Right lobe of liver (tissue), 6 donors: ENCODE results near the gene ACAD11. TPM values are rescaled to one million over a fixed set of nuclear protein-coding genes. Genes with fewer than 3 reads are reported as not detected.
"Not testable (repeated sequence)": the region's sequence is repeated elsewhere in the genome, so short reads cannot be mapped to it uniquely, and the experiment has no call there.

Experiments used
- ATAC-seq, 4 donors: fragments of 200-7000 bp; cut with Tn5 transposase; one replicate each; pipeline ENCODE4 v1.9.1; 2020; ENCODE audit warnings: mild to moderate bottlenecking in 4 of 4, moderate library complexity in 4 of 4
- DNase-seq, 3 donors: peaks; one replicate each; pipeline ENCODE4 v3.0.0-alpha.2; 2020
- H3K27ac ChIP-seq, 3 donors: fragments of 200-600 bp; one replicate each; pipeline ENCODE4 v1.8.0; 2022
- H3K27me3 ChIP-seq, 2 donors: fragments of 200-600 bp; one replicate each; pipeline ENCODE4 v1.8.0; 2022
- H3K36me3 ChIP-seq, 4 donors: fragments of 200-600 bp; sonication (generic) in 1 of 4; one replicate each; pipeline versions ENCODE4 v1.5.1 to v1.8.0; 2017 to 2022; ENCODE audit warnings: control low read depth in 1 of 4
- H3K4me1 ChIP-seq, 4 donors: fragments of 200-600 bp; sonication (generic) in 1 of 4; one replicate each; pipeline versions ENCODE4 v1.5.1 to v1.8.0; 2017 to 2022; ENCODE audit warnings: control low read depth in 1 of 4
- H3K4me3 ChIP-seq, 3 donors: fragments of 200-600 bp; one replicate each; pipeline ENCODE4 v1.8.0; 2022
- H3K9me3 ChIP-seq, 4 donors: fragments of 200-600 bp; sonication (generic) in 1 of 4; one replicate each; pipeline versions ENCODE4 v1.5.1 to v1.8.0; 2017 to 2022; ENCODE audit warnings: control low read depth in 1 of 4
- POLR2A ChIP-seq: fragments of 450-650 bp; IDR thresholded peaks from one replicate; pipeline ENCODE4 v1.6.1; 2017; ENCODE audit warnings: antibody characterized with exemption, mild to moderate bottlenecking
- WGBS: methylation state at CpG from one replicate; pipeline ENCODE4 v1.1.6; 2018; ENCODE audit warnings: low coverage, low lambda C conversion rate; ENCODE audit not compliant: insufficient coverage; ENCODE audit errors: missing lambda C conversion rate; 5-methylcytosine and 5-hydroxymethylcytosine counted together
- intact Hi-C, 2 donors: fragments of 100-400 bp; cut with DNase I; formaldehyde crosslinking; loops; one replicate each; pipeline versions ENCODE4 v1.11.2 to v1.14.1; 2022
- total RNA-seq, 6 experiments: library from RNA; depleted of rRNA in 2 of 6; stranded (reverse); fragments of >200 nt in 2 of 6; fragmentation: NEBNext Ultra II Directional in 3 of 6; extraction: Animal tissue kit (Norgen Biotek cat#: 25700) in 3 of 6; gene quantifications; one replicate each; pipeline versions ENCODE4 v1.1.0 to v1.2.4, GENCODE V29; 2016 to 2023
- TF ChIP-seq, protein P1 (sequence below), 4 donors: fragments of 200-600 bp in 3 of 4; fragments of 450-650 bp in 1 of 4; IDR thresholded peaks; one replicate each; pipeline versions ENCODE4 v1.5.1 to v1.8.0; 2016 to 2022; ENCODE audit warnings: antibody characterized with exemption in 4 of 4, mild to moderate bottlenecking in 2 of 4
- donor health status: DM: no; HTN: yes; CAD: no.
- donor health status: DM: no; HTN: no; CAD: no.
- donor health status: DM: no; HTN: no; CAD: no.
- donor health status: DM: no; HTN: yes; CAD: no.
- donor health status: DM: no; HTN: yes; CAD: no.

ACAD11 gene
- total RNA-seq, 6 experiments from 2014 or later, result 60.9 to 108 (median 94.5) TPM

DNA sequence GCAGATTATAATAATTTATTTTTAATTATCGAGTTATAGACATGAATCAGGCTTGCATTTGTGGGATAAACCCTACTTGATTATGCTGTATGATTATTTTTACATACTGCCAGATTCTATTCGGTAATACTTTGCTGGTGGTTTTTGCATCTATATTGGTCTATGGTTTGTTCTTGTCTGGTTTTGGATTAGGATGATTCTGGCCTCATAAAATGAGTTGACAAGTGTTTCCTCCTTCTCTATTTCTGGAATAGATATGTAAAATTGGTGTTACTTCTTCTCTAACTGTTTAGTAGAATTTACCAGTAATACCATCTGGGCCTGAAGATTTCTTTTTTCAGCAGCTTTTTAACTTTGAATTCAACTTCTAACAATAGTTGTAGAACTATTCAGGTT lies 95.5 kb downstream of the ACAD11 start:
- ATAC-seq, result no peak
- Histone ChIP-seq H3K4me1 (no peaks in the 10 kb centered on the region), H3K4me3 (no peak overlapping the region), H3K36me3 (peaks cover 0 to 13% (median 6%) of the 10 kb centered on the region in 4 donors), H3K27me3 (no peaks in the 10 kb centered on the region), H3K9me3 (no peaks in the 10 kb centered on the region), H3K27ac (no peak overlapping the region)
- intact Hi-C loops, result no loop called here
- TF ChIP-seq POLR2A, result no peak
- TF ChIP-seq, protein P1, sequence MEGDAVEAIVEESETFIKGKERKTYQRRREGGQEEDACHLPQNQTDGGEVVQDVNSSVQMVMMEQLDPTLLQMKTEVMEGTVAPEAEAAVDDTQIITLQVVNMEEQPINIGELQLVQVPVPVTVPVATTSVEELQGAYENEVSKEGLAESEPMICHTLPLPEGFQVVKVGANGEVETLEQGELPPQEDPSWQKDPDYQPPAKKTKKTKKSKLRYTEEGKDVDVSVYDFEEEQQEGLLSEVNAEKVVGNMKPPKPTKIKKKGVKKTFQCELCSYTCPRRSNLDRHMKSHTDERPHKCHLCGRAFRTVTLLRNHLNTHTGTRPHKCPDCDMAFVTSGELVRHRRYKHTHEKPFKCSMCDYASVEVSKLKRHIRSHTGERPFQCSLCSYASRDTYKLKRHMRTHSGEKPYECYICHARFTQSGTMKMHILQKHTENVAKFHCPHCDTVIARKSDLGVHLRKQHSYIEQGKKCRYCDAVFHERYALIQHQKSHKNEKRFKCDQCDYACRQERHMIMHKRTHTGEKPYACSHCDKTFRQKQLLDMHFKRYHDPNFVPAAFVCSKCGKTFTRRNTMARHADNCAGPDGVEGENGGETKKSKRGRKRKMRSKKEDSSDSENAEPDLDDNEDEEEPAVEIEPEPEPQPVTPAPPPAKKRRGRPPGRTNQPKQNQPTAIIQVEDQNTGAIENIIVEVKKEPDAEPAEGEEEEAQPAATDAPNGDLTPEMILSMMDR (IDR thresholded peaks at IDR 0.05), result no peak
- 88% methylated on average over 2 of the region's 2 CpGs for WGBS
- no peak for DNase-seq

DNA sequence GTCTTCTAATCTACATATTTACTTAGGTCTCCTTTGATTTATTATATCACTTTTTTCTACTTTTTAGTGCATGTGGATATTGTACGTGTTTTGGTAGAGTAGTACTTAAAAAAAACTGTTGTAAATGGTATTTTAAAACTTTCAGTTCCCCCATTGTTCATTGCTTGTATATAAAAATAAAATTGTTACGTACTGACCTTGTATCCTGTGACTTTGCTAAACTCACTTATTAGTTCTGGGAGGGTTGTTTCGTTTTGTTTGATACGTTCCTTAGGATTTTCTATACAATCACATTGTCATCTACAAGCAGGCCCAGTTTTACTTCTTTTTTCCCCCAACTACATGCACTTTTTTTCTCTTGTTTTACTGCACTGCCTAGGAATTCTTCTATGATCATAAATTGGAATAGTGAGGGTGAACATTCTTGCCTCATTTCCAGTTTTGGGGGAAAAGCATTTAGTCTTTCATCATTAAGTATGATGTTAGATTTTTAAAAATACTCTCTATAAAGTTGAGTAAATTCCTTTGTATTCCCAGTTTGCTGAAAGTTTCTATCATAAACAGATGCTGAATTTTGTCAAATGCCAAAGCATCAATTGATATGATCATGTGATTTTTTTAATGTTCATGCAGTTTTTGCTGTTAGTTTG lies 96.1 kb downstream of the ACAD11 start:
- intact Hi-C loops, result no loop called here
- no peak overlapping the region for H3K27ac ChIP-seq

DNA sequence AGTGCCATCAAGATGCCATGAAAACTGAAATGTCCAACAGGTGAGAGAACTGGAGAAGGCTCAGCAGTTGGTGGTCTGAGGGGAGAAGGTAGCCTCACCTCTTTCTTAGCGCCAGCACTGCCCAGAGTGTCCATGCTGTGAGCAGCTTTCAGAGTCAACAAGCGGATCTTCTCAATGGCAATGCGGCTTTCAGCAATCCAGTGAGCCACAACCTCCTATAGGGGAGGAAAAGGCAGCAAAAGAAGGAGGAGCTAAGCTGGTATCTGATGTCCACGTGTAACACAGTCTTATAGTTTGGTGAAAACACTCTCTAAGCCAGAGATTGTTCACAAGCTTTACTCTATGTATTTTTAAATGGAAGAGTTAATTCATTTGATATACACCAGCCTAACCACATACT lies 98.6 kb downstream of the ACAD11 start:
- WGBS, result 100% methylated on average over 2 of the region's 4 CpGs
- Histone ChIP-seq H3K27ac (no peak overlapping the region), H3K4me1 (no peaks in the 10 kb centered on the region), H3K9me3 (no peaks in the 10 kb centered on the region), H3K4me3 (no peak overlapping the region), H3K27me3 (no peaks in the 10 kb centered on the region), H3K36me3 (peaks cover 0 to 27% (median 14%) of the 10 kb centered on the region in 4 donors)
- ATAC-seq, result no peak
- DNase-seq, result no peak
- TF ChIP-seq, protein P1 (IDR thresholded peaks at IDR 0.05), result no peak
- TF ChIP-seq POLR2A, result no peak
- intact Hi-C loops, result no loop called here

More for the DNA sequence above, 96.1 kb downstream of the ACAD11 start:
- ATAC-seq (no peak), DNase-seq (no peak)
- Histone ChIP-seq H3K9me3 (no peaks in the 10 kb centered on the region), H3K4me1 (no peaks in the 10 kb centered on the region), H3K4me3 (no peak overlapping the region), H3K27me3 (no peaks in the 10 kb centered on the region), H3K36me3 (peaks cover 0 to 18% (median 7%) of the 10 kb centered on the region in 4 donors)
- 77% methylated on average over 4 of the region's 4 CpGs for WGBS
- no peak for TF ChIP-seq POLR2A
- TF ChIP-seq, protein P1 (IDR thresholded peaks at IDR 0.05), result no peak

DNA sequence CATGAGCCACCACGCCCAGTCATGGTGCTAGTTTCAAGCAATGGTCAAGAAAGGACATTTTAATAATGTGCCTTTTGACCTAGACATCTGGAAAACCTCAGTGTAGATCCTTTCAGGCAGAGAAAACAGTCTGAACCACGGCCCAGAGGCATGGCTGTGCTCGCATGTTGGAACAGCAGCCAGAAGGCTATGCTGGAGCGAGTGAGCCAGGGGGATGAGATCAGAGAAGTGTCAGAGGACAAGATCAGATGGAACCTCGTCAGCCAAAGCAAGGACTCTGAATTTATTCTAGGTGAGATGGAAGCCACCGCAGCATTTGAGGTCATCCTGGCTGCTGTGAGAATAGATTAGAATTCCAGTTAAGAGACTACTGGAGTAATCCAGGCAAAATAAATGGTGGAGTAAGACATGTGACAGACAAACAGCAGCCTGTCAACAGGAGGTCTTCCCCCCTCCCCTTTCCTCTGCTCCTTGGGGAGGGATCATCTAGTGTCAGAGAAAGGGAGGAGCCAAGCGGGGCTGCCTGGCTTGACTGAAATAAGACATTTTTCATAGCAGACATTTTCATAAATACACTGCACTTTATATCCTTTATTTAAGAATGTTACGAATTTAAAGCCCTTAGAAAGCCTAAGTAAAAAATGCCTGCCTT lies 103.0 kb downstream of the ACAD11 start:
- no peak for ATAC-seq

DNA sequence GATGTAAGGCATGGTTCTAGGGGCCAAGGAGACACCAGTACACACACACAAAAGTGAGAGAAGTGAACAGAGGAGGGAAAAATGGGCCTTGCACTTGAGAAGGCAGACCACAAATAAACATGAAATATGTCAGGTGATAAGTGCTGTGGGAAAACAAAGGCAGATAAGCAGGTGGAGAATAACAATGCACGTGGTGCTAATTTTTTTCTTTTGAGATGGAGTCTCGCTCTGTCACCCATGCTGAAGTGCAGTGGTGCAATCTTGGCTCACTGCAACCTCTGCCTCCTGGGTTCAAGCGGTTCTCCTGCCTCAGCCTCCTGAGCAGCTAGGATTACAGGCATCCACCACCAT lies 103.6 kb downstream of the ACAD11 start:
- intact Hi-C loops, H3K9me3 ChIP-seq, H3K4me3 ChIP-seq, ATAC-seq, H3K27me3 ChIP-seq, H3K27ac ChIP-seq, DNase-seq, H3K4me1 ChIP-seq: not testable (repeated sequence)
- H3K36me3 ChIP-seq, result peaks cover 0 to 27% (median 8%) of the 10 kb centered on the region in 4 donors
- 83% methylated on average over 1 of the region's 3 CpGs for WGBS

More for the DNA sequence above, 103.0 kb downstream of the ACAD11 start:
- WGBS, result 74% methylated on average over 8 of the region's 8 CpGs
- Histone ChIP-seq H3K9me3 (no peaks in the 10 kb centered on the region), H3K36me3 (peaks cover 0 to 27% (median 8%) of the 10 kb centered on the region in 4 donors), H3K27me3 (no peaks in the 10 kb centered on the region), H3K27ac (no peak overlapping the region), H3K4me3 (no peak overlapping the region), H3K4me1 (no peaks in the 10 kb centered on the region)
- DNase-seq, result no peak
- intact Hi-C loops, result no loop called here
- TF ChIP-seq, protein P1 (IDR thresholded peaks at IDR 0.05), result no peak
- TF ChIP-seq POLR2A, result no peak
